Motor neuron (in vitro differentiated cells): Measurements from ENCODE around the gene COMT. TPM values are rescaled to one million over a fixed set of nuclear protein-coding genes. Genes with fewer than 3 reads are reported as not detected.

Experiments used
- ATAC-seq, 8 experiments: fragments of 200-7000 bp; cut with Tn5 transposase; replicated peaks in 6 of 8; 2 replicates each; pipeline ENCODE4 v1.8.0; 2021; ENCODE audit warnings: mild to moderate bottlenecking in 8 of 8, moderate library complexity in 8 of 8
- H3K27ac ChIP-seq, 2 donors: fragments of 250-450 bp; sonication (Bioruptor Pico); 2 replicates each; pipeline ENCODE4 v1.9.0; 2021; ENCODE audit warnings: antibody characterized with exemption in 2 of 2, mild to moderate bottlenecking in 2 of 2, moderate library complexity in 1 of 2
- H3K4me1 ChIP-seq, 2 donors: fragments of 250-450 bp; sonication (Bioruptor Pico); replicated peaks in 1 of 2; 2 replicates each; pipeline ENCODE4 v1.6.1; 2021; ENCODE audit warnings: antibody characterized with exemption in 2 of 2, mild to moderate bottlenecking in 2 of 2, moderate library complexity in 1 of 2
- H3K4me3 ChIP-seq, 5 donors: fragments of 250-450 bp; sonication (Bioruptor Pico); 2 replicates each; pipeline ENCODE4 v1.9.0; 2021; ENCODE audit warnings: antibody characterized with exemption in 5 of 5, mild to moderate bottlenecking in 5 of 5, moderate library complexity in 4 of 5
- WGBS, 10 experiments: fragments of 450-650 bp; shearing (Covaris generic); methylation state at CpG; one replicate each; pipeline ENCODE4 v1.0.0; 2022; 5-methylcytosine and 5-hydroxymethylcytosine counted together
- in situ Hi-C, 9 experiments: fragments of 400-800 bp; cut with MboI; loops; one replicate each; pipeline ENCODE4 v1.15.0; 2021; ENCODE audit warnings: low sequenced_read_pairs in 9 of 9, low pct_unique_long_range_greater_than_20kb in 2 of 9; ENCODE audit not compliant: unreplicated experiment in 9 of 9
- total RNA-seq, 8 experiments: library from RNA; unstranded; fragments of 300-600 nt; gene quantifications; 2 replicates each; pipeline versions ENCODE4 v1.2.3 to v1.2.4, GENCODE V29; 2022

The COMT gene
- total RNA-seq, result 10 to 100 TPM; 22.7 to 99.4 (median 40.8) TPM

- in situ Hi-C loops, result no loop called here
- 50 to 100% methylated on average over 1 to 2 of the region's 63 CpGs; no CpG with 5 or more reads in 8 of the 10 experiments for WGBS, 10 experiments
- peak; percentile 62 to 90 (median 78) for ATAC-seq
- H3K4me3 ChIP-seq, result peak within 1 kb of the TSS; percentile 25 to 68 (median 52)
- H3K27ac ChIP-seq, result peak within 1 kb of the TSS; percentile 67 to 79
- peaks cover 21% of the 10 kb centered on the region in 2 donors for H3K4me1 ChIP-seq
These were observed at the start of gene COMT, which contains the start of gene TXNRD2 for GRCh38 chr22:19941365-19942082. COMT (plus strand) TSS chr22:19941772; CDS start chr22:19962527, 20,755 bp downstream. TXNRD2 (minus strand) TSS chr22:19941818; CDS start chr22:19941803, 15 bp downstream.

GRCh38 chr22:19892257-19892879, 49.2 kb upstream of the COMT start:
- 0 to 100% (median 34%) methylated on average over 1 to 6 of the region's 24 CpGs; no CpG with 5 or more reads in 2 of the 10 experiments for WGBS, 10 experiments
- H3K27ac ChIP-seq, result peak overlapping the region in 1 of 2 donors; percentile 11
- H3K4me3 ChIP-seq, result no peak overlapping the region
- H3K4me1 ChIP-seq, result peaks cover 23 to 29% of the 10 kb centered on the region in 2 donors
- peak in 6 of 8 experiments; percentile 26 to 87 (median 80) for ATAC-seq
- in situ Hi-C loops, result no loop called here

- Histone ChIP-seq H3K27ac (no peak overlapping the region), H3K4me3 (no peak overlapping the region), H3K4me1 (peaks cover 23 to 29% of the 10 kb centered on the region in 2 donors)
- WGBS, 10 experiments, result 0 to 100% (median 64%) methylated on average over 1 to 10 of the region's 13 CpGs; no CpG with 5 or more reads in 4 of the 10 experiments
- ATAC-seq, result peak in 4 of 8 experiments; percentile 25 to 49 (median 34)
- in situ Hi-C loops, result no loop called here
These were observed 48.6 kb upstream of the COMT start for GRCh38 chr22:19892925-19893324.

GRCh38 chr22:19893363-19893762, 48.2 kb upstream of the COMT start:
- WGBS, 10 experiments, result 83 to 100% (median 100%) methylated on average over 1 to 3 of the region's 15 CpGs; no CpG with 5 or more reads in 7 of the 10 experiments
- in situ Hi-C loops, result no loop called here
- ATAC-seq, result no peak

DNA sequence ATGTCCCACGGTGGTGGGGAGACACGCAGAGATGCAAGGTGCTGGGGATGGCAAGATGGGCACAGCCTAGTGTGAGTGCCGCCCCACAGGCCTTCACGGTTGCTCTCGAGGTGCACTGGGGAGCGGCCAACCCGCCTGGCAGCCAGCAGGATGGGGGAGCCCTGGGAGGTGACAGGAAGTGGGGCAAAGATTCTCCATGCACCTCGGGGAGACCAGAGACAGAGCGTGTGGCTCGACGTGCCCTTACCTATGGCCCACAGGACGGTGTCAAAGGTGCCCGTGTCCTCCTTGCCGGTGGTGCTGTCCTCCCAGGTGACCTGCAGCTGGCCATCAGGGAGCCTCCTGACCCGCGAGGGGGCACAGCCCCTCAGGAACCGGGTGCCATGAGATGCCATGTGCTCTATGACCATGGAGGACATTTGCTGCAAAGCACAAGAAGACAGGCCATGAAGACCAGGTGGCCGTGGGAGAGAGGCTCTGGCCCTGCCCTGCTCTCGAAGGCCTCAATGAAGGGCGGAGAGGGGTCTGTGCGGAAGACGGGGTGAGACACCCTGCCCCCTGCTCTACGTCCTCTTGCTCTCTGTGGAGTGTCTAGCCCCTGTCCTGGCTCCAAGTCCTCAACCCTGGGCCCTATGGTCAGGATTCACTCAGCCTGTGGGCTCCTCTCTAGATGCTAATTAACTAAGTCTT, 46.3 kb upstream of the COMT start:
- in situ Hi-C loops, result no loop called here
- Histone ChIP-seq H3K4me1 (peaks cover 23 to 29% of the 10 kb centered on the region in 2 donors), H3K4me3 (no peak overlapping the region), H3K27ac (no peak overlapping the region)
- ATAC-seq, result no peak
- 80 to 100% (median 84%) methylated on average over 1 to 9 of the region's 23 CpGs; no CpG with 5 or more reads in 3 of the 10 experiments for WGBS, 10 experiments

More at GRCh38 chr22:19893363-19893762, 48.2 kb upstream of the COMT start:
- Histone ChIP-seq H3K4me1 (peaks cover 23 to 29% of the 10 kb centered on the region in 2 donors), H3K27ac (no peak overlapping the region), H3K4me3 (no peak overlapping the region)

DNA sequence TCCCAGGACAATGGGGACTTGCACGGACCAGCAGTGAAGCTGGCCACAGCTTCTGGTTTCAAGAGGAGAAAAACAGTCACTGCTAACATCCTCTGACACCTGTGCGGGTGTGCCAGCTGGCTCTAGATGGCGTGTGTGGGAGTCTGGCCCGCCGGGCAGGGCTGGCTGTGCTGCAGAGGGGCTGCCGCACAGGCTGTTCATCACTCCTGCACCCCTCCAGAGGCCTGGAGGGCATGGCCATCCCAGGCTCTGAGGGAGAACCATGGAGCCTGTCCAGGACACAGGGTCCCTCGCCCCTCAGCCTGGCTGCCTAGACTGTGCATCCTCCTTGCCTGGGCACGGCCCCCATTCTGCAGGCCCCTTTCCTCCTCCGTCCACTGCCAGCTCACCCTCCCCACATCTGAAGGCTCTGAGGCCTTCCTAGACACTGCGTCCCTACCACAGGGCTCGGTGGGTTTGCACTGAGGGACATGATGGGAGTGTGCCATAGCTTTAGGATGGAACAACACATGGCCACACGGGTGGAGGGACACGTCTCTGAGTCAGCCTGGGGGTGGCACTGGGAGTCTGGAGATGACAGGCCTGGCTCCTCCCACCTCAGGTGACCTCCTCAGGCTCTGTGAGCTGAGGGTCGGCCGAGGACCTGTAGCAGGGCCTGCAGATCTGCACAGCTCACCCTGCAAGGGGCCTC, 44.8 kb upstream of the COMT start:
- Histone ChIP-seq H3K4me1 (peaks cover 15 to 21% of the 10 kb centered on the region in 2 donors), H3K27ac (no peak overlapping the region), H3K4me3 (no peak overlapping the region)
- peak in 6 of 8 experiments; percentile 9 to 68 (median 34) for ATAC-seq
- in situ Hi-C loops, result no loop called here
- 67 to 89% (median 81%) methylated on average over 2 to 6 of the region's 15 CpGs; no CpG with 5 or more reads in 7 of the 10 experiments for WGBS, 10 experiments

GRCh38 chr22:19897726-19898125, 43.8 kb upstream of the COMT start:
- Histone ChIP-seq H3K4me3 (no peak overlapping the region), H3K27ac (no peak overlapping the region), H3K4me1 (peaks cover 15 to 21% of the 10 kb centered on the region in 2 donors)
- in situ Hi-C loops, result no loop called here
- WGBS, 10 experiments, result 65 to 90% (median 82%) methylated on average over 2 to 4 of the region's 16 CpGs; no CpG with 5 or more reads in 6 of the 10 experiments
- ATAC-seq, result no peak

- Histone ChIP-seq H3K4me1 (peaks cover 15 to 21% of the 10 kb centered on the region in 2 donors), H3K4me3 (no peak overlapping the region), H3K27ac (no peak overlapping the region)
- in situ Hi-C loops, result no loop called here
- ATAC-seq, result no peak
- WGBS, 10 experiments, result no CpG with 5 or more reads among the region's 7 CpGs
These were observed 43.4 kb upstream of the COMT start for GRCh38 chr22:19898145-19898544.

DNA sequence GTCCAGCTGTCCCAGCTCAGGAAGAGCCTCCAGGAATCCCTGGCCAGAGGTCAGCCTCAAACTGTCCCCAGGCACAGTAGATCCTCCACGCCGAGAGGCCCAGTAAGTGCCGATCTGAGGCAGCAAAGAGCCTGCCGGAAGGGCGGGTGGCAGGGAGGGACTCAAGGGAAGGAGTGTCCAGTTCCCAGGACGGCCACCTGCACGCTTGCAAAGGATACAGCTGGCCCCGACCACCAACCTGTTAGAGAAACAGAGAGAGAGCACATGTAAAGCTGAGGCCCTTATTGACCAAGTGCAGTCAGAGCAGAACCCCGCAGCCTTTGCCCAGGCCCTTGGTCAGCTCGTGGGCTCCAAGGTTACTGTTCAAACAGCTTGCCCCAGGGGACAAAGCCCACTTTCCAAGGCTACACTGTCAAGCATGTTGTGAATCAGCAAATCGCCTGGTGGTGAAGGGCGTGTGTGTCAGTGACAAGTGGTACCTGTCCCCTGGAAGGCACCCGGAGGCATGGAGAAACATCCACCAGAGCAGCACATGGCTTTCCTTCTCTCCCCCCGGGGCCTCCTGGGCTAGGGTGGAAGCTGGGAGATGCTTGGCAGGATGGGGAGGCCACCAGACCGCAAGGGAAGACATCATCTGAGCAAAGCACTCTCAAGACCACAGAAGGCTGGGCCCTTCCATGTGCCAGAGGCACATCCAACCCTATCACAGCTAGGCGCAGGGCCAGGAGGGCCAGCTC, 42.6 kb upstream of the COMT start:
- Histone ChIP-seq H3K27ac (no peak overlapping the region), H3K4me3 (no peak overlapping the region), H3K4me1 (peaks cover 17 to 20% of the 10 kb centered on the region in 2 donors)
- peak in 1 of 8 experiments; percentile 73 for ATAC-seq
- 0 to 100% (median 84%) methylated on average over 1 to 8 of the region's 16 CpGs; no CpG with 5 or more reads in 1 of the 10 experiments for WGBS, 10 experiments
- in situ Hi-C loops, result no loop called here

- ATAC-seq, result no peak
- H3K4me3 ChIP-seq, result no peak overlapping the region
- peaks cover 22 to 26% of the 10 kb centered on the region in 2 donors for H3K4me1 ChIP-seq
- 90 to 96% (median 93%) methylated on average over 2 to 8 of the region's 13 CpGs; no CpG with 5 or more reads in 6 of the 10 experiments for WGBS, 10 experiments
- in situ Hi-C loops, result loop anchor here in 1 of 9 experiments (25.0 kb wide), 1 partner anchor 189 kb away; the partner anchor contains the start of genes GP1BB and SEPTIN5
- no peak overlapping the region for H3K27ac ChIP-seq
These were observed 40.7 kb upstream of the COMT start for GRCh38 chr22:19900707-19901436.

- 67 to 100% (median 90%) methylated on average over 1 to 7 of the region's 11 CpGs; no CpG with 5 or more reads in 2 of the 10 experiments for WGBS, 10 experiments
- peaks cover 22 to 26% of the 10 kb centered on the region in 2 donors for H3K4me1 ChIP-seq
- in situ Hi-C loops, result loop anchor here in 1 of 9 experiments (25.0 kb wide), 1 partner anchor 189 kb away; the partner anchor contains the start of genes GP1BB and SEPTIN5
- ATAC-seq, result no peak
- no peak overlapping the region for H3K27ac ChIP-seq
- H3K4me3 ChIP-seq, result no peak overlapping the region
These were observed 39.9 kb upstream of the COMT start for GRCh38 chr22:19901577-19902244.
